Aorta (tissue), 5 donors: ENCODE data around the gene HSD17B3. TPM values are rescaled to one million over a fixed set of nuclear protein-coding genes. Genes with fewer than 3 reads are reported as not detected.
"Not testable (repeated sequence)": the region's sequence is repeated elsewhere in the genome, so short reads cannot be mapped to it uniquely, and the experiment has no call there.

Source experiments
- ATAC-seq: fragments of 200-7000 bp; cut with Tn5 transposase; one replicate; pipeline ENCODE4 v1.9.1; 2022; ENCODE audit warnings: moderate library complexity; ENCODE audit not compliant: low FRiP score
- DNase-seq, 2 donors: peaks; one replicate each; pipeline ENCODE4 v3.0.0-alpha.2; 2020
- H3K27ac ChIP-seq, 2 donors: one replicate each; pipeline ENCODE4 v1.5.1; 2013; ENCODE audit warnings: low read length in 2 of 2, mild to moderate bottlenecking in 2 of 2, moderate library complexity in 2 of 2, control low read depth in 1 of 2, inconsistent platforms in 1 of 2, low read depth in 1 of 2
- H3K27me3 ChIP-seq, 2 donors: one replicate each; pipeline ENCODE4 v1.6.1; 2013; ENCODE audit warnings: control low read depth in 1 of 2, low read length in 1 of 2, mild to moderate bottlenecking in 1 of 2, moderate library complexity in 1 of 2; ENCODE audit not compliant: insufficient read depth in 2 of 2, control insufficient read depth in 1 of 2
- H3K36me3 ChIP-seq, 2 donors: one replicate each; pipeline ENCODE4 v1.6.1; 2013; ENCODE audit warnings: control low read depth in 1 of 2, low read length in 1 of 2, mild to moderate bottlenecking in 1 of 2; ENCODE audit not compliant: insufficient read depth in 2 of 2, control insufficient read depth in 1 of 2
- H3K4me1 ChIP-seq, 2 donors: one replicate each; pipeline ENCODE4 v1.6.1; 2013; ENCODE audit warnings: low read length in 2 of 2, control low read depth in 1 of 2, mild to moderate bottlenecking in 1 of 2, moderate library complexity in 1 of 2; ENCODE audit not compliant: insufficient read depth in 2 of 2, control insufficient read depth in 1 of 2
- H3K4me3 ChIP-seq, 2 donors: one replicate each; pipeline ENCODE4 v1.5.1; 2013; ENCODE audit warnings: low read length in 2 of 2, control low read depth in 1 of 2, mild to moderate bottlenecking in 1 of 2
- H3K9me3 ChIP-seq: one replicate; pipeline ENCODE4 v1.6.1; 2013; ENCODE audit warnings: mild to moderate bottlenecking, low read length; ENCODE audit not compliant: control insufficient read depth
- WGBS, 2 donors: extraction: QIAGEN DNeasy Blood & Tissue Kit; methylation state at CpG; one replicate each; pipeline ENCODE4 v1.1.7; 2013; 5-methylcytosine and 5-hydroxymethylcytosine counted together
- intact Hi-C, 2 donors: fragments of 100-400 bp; cut with DNase I; formaldehyde crosslinking; loops; one replicate each; pipeline versions ENCODE4 v1.14.2 to v1.15.0; 2022
- polyA plus RNA-seq, 2 donors: library from polyadenylated mRNA; stranded (reverse); fragments of 200-250 nt; gene quantifications; one replicate each; pipeline ENCODE4 v1.2.3, GENCODE V29; 2013
- total RNA-seq, 2 donors: library from RNA; stranded (reverse); fragmentation: NEBNext Ultra II Directional; extraction: Animal tissue kit (Norgen Biotek cat#: 25700); gene quantifications; one replicate each; pipeline ENCODE4 v1.2.1, GENCODE V29; 2021
- donor health status: healthy with polysubstance abuse.
- donor health status: Bipolar disorder and iron deficiency.
- donor health status: DM: no; HTN: no; CAD: no.
- donor health status: DM: no; HTN: no; CAD: no.
- donor health status: DM: yes; HTN: yes; CAD: no.

Gene HSD17B3
- total and polyA plus RNA-seq, 4 donors, result 2.2 to 17.7 (median 2.6) TPM; not detected in 1

GRCh38 chr9:96338299-96338698 is 36.3 kb upstream of the HSD17B3 start:
- no peaks in the 10 kb centered on the region for H3K9me3 ChIP-seq
- 86 to 88% methylated on average over 3 of the region's 3 CpGs for WGBS, 2 donors
- no peaks in the 10 kb centered on the region for H3K36me3 ChIP-seq
- ATAC-seq, result no peak
- DNase-seq, result no peak
- no peak overlapping the region for H3K27ac ChIP-seq
- H3K27me3 ChIP-seq, result no peaks in the 10 kb centered on the region
- H3K4me1 ChIP-seq, result no peaks in the 10 kb centered on the region
- intact Hi-C loops, result no loop called here
- no peak overlapping the region for H3K4me3 ChIP-seq

DNA sequence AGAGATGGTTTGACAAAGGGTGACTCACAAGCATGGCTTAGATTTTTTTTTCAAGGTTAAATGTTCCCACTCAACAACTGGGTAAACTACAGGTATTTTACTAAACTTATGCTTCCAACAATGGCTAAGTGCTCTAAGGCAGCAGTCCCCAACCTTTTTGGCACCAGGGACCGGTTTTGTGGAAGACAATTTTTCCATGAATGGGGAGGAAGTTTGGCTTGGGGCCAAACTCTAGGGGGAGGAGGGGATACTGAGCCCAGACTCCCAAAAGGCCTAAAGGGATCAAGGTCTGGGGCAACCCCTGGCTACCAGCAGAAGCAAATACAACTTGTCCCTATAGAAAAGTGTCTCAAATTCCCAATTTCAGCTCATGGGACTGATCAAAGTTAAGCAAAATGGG is 32.0 kb upstream of the HSD17B3 start:
- Histone ChIP-seq H3K4me3 (no peak overlapping the region), H3K27ac (no peak overlapping the region), H3K9me3 (no peaks in the 10 kb centered on the region), H3K36me3 (no peaks in the 10 kb centered on the region), H3K27me3 (no peaks in the 10 kb centered on the region), H3K4me1 (no peaks in the 10 kb centered on the region)
- DNase-seq, result no peak
- intact Hi-C loops, result no loop called here
- no peak for ATAC-seq
- 55 to 64% methylated on average over 1 of the region's 1 CpG for WGBS, 2 donors

DNA sequence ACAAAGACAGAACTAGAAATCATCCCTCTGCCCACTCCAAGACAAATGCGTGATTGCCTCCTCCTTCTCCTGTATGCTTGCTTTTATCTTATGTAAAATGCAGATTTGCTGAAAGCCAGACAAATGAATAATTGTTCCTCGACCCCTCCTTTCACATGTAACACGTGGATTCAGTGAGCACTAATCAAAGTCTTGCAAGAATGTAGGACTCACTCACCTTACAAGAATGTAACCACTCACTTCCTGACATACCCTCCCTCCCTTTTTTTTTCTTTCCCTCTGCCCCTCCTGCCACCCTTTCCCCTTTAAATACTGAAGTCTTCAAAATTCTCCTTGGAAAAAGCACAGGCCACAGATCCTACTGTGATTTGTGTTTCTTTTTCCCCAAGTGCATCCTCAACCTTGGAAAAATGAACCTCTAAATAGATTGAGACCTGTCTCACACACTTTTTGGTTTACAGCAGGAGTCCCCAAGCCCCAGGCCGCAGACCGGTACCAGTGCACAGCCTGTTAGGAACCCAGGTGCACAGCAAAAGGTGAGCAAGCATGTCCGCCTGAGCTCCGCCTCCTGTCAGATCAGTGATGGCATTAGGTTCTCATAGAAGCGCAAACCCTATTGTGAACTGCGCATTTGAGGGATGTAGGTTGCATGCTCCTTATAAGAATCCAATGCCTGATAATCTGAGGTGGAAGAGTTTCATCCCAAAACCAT is 29.4 kb upstream of the HSD17B3 start:
- H3K4me3 ChIP-seq, result no peak overlapping the region
- no peaks in the 10 kb centered on the region for H3K27me3 ChIP-seq
- H3K4me1 ChIP-seq, result no peaks in the 10 kb centered on the region
- H3K27ac ChIP-seq, result no peak overlapping the region
- DNase-seq, result no peak
- no peak for ATAC-seq
- 91% methylated on average over 9 of the region's 9 CpGs for WGBS, 2 donors
- H3K9me3 ChIP-seq, result no peaks in the 10 kb centered on the region
- no peaks in the 10 kb centered on the region for H3K36me3 ChIP-seq
- intact Hi-C loops, result no loop called here

- no peaks in the 10 kb centered on the region for H3K36me3 ChIP-seq
- ATAC-seq (peak; percentile 86), DNase-seq (no peak)
- H3K9me3 ChIP-seq, result no peaks in the 10 kb centered on the region
- H3K4me1 ChIP-seq, result no peaks in the 10 kb centered on the region
- WGBS, 2 donors, result 5 to 7% methylated on average over 1 of the region's 1 CpG
- H3K27me3 ChIP-seq, result no peaks in the 10 kb centered on the region
- H3K4me3 ChIP-seq, result no peak overlapping the region
- H3K27ac ChIP-seq, result no peak overlapping the region
- intact Hi-C loops, result loop anchor here (5.0 to 10.0 kb wide), 2 partner anchors 127 to 339 kb away; partner anchors contain the start of gene HABP4 (in 1 of the 2)
Observed at GRCh38 chr9:96327694-96328352, 25.8 kb upstream of the HSD17B3 start.

- intact Hi-C loops, result loop anchor here in 1 of 2 donors (2.0 to 10.0 kb wide), 2 partner anchors 90 to 132 kb away; partner anchors contain the start of gene HABP4
Observed at GRCh38 chr9:96323169-96323568, 21.2 kb upstream of the HSD17B3 start.

DNA sequence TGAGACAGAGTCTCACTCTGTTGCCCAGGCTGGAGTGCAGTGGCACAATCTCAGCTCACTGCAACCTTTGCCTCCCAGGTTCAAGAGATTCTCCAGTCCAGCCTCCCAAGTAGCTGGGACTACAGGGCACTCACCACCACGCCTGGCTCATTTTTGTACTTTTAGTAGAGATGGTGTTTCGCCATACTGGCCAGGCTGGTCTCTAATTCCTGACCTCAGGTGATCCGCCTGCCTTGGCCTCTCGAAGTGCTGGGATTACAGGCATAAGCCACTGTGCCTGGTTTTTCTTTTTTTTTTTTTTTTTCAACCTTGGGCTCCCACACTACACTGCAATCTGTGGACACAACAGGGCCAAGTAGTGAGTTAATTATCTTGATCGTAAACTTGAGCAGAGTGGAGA is 20.8 kb upstream of the HSD17B3 start:
- not testable (repeated sequence) for H3K4me1 ChIP-seq, H3K4me3 ChIP-seq, H3K27ac ChIP-seq, DNase-seq, H3K27me3 ChIP-seq, H3K9me3 ChIP-seq, H3K36me3 ChIP-seq, ATAC-seq
- intact Hi-C loops, result loop anchor here in 1 of 2 donors (2.0 to 10.0 kb wide), 2 partner anchors 90 to 132 kb away; partner anchors contain the start of gene HABP4
- WGBS, 2 donors, result 92 to 96% methylated on average over 5 of the region's 5 CpGs

More at GRCh38 chr9:96323169-96323568, 21.2 kb upstream of the HSD17B3 start:
- H3K4me1 ChIP-seq, result no peaks in the 10 kb centered on the region
- DNase-seq (no peak), ATAC-seq (no peak)
- H3K4me3 ChIP-seq, result no peak overlapping the region
- H3K36me3 ChIP-seq, result peaks cover 0 to 2% of the 10 kb centered on the region in 2 donors
- no peak overlapping the region for H3K27ac ChIP-seq
- H3K27me3 ChIP-seq, result no peaks in the 10 kb centered on the region
- H3K9me3 ChIP-seq, result no peaks in the 10 kb centered on the region

DNA sequence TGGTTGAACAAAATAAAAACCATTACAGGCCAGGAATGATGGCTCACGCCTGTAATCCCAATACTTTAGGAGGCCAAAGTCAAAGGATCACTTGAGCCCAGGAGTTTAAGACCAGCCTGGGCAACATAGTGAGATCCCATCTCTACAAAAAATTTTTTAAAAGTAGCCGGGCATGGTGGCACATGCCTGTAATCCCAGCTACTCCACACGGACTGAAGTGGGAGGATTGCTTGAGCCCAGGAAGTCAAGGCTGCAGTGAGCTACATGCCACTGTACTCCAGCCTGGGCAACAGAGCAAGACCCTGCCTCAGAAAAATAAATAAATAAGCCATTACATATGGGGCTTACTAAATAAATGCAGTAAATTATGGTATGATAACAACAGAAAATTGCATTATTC is 20.2 kb upstream of the HSD17B3 start:
- H3K36me3 ChIP-seq, H3K27me3 ChIP-seq, H3K27ac ChIP-seq, ATAC-seq, H3K4me1 ChIP-seq, H3K9me3 ChIP-seq, DNase-seq, H3K4me3 ChIP-seq: not testable (repeated sequence)
- intact Hi-C loops, result loop anchor here in 1 of 2 donors (2.0 to 10.0 kb wide), 2 partner anchors 89 to 133 kb away; partner anchors contain the start of gene HABP4
- 81 to 88% methylated on average over 3 of the region's 3 CpGs for WGBS, 2 donors

GRCh38 chr9:96321515-96321914 is 19.5 kb upstream of the HSD17B3 start:
- intact Hi-C loops, result loop anchor here in 1 of 2 donors (10.0 kb wide), 1 partner anchor 133 kb away; the partner anchor contains the start of gene HABP4
- Histone ChIP-seq H3K4me1 (no peaks in the 10 kb centered on the region), H3K9me3 (no peaks in the 10 kb centered on the region), H3K27ac (no peak overlapping the region), H3K27me3 (no peaks in the 10 kb centered on the region), H3K36me3 (peaks cover 0 to 2% of the 10 kb centered on the region in 2 donors), H3K4me3 (no peak overlapping the region)
- ATAC-seq (no peak), DNase-seq (no peak)
- WGBS, 2 donors, result 80 to 85% methylated on average over 7 of the region's 7 CpGs
